ENCODE data around the gene HAP1. TPM values are rescaled to one million over a fixed set of nuclear protein-coding genes. Genes with fewer than 3 reads are reported as not detected.
"Not testable (repeated sequence)": the region's sequence is repeated elsewhere in the genome, so short reads cannot be mapped to it uniquely, and the experiment has no call there.

HAP1 gene
- total RNA-seq, 1 donor from 2014 or later: 0.58 TPM

- Histone ChIP-seq H3K36me3 (peaks cover 54% of the 10 kb centered on the region), H3K4me1 (peaks cover 22% of the 10 kb centered on the region), H3K9me3 (no peaks in the 10 kb centered on the region), H3K4me3 (peak overlapping the region; percentile 81), H3K27ac (peak overlapping the region; percentile 100), H3K27me3 (no peaks in the 10 kb centered on the region)
- no peak for ATAC-seq
- intact Hi-C loops (cut with DNase I): no loop called here
- TF ChIP-seq CTCF (IDR thresholded peaks at IDR 0.05): peak; percentile 62
- DNase-seq: no peak
Measured at GRCh38 chr17:41689497-41690299, 44.7 kb downstream of the HAP1 start.

GRCh38 chr17:41688641-41689496 lies 45.6 kb downstream of the HAP1 start, which contains the start of gene EIF1:
EIF1 (plus strand) TSS chr17:41688885; CDS start chr17:41689039, 154 bp downstream.
- Histone ChIP-seq H3K36me3 (peaks cover 45% of the 10 kb centered on the region), H3K4me1 (peaks cover 22% of the 10 kb centered on the region), H3K27me3 (no peaks in the 10 kb centered on the region), H3K27ac (peak within 1 kb of the TSS; percentile 100), H3K9me3 (no peaks in the 10 kb centered on the region), H3K4me3 (peak within 1 kb of the TSS; percentile 81)
- DNase-seq (peak; percentile 100), ATAC-seq (peak; percentile 90)
- intact Hi-C loops (cut with DNase I): no loop called here
- no peak for TF ChIP-seq CTCF (IDR thresholded peaks at IDR 0.05)

GRCh38 chr17:41687828-41688640 lies 46.4 kb downstream of the HAP1 start:
- Histone ChIP-seq H3K9me3 (no peaks in the 10 kb centered on the region), H3K36me3 (peaks cover 37% of the 10 kb centered on the region), H3K4me3 (peak overlapping the region; percentile 81), H3K4me1 (peaks cover 22% of the 10 kb centered on the region), H3K27me3 (no peaks in the 10 kb centered on the region), H3K27ac (peak overlapping the region; percentile 100)
- intact Hi-C loops (cut with DNase I): no loop called here
- peak; percentile 35 for TF ChIP-seq CTCF (IDR thresholded peaks at IDR 0.05)
- ATAC-seq: peak; percentile 0
- peak; percentile 74 for DNase-seq

- ATAC-seq: no peak
- Histone ChIP-seq H3K4me1 (peaks cover 13% of the 10 kb centered on the region), H3K9me3 (no peaks in the 10 kb centered on the region), H3K36me3 (peaks cover 20% of the 10 kb centered on the region), H3K4me3 (no peak overlapping the region), H3K27ac (no peak overlapping the region), H3K27me3 (no peaks in the 10 kb centered on the region)
- no peak for TF ChIP-seq CTCF (IDR thresholded peaks at IDR 0.05)
- no peak for DNase-seq
- intact Hi-C loops (cut with DNase I): no loop called here
Measured at GRCh38 chr17:41686281-41686680, 48.2 kb downstream of the HAP1 start.

- H3K9me3 ChIP-seq; H3K4me3 ChIP-seq; ATAC-seq; H3K27ac ChIP-seq; H3K27me3 ChIP-seq; H3K4me1 ChIP-seq; DNase-seq; intact Hi-C loops (cut with DNase I): not testable (repeated sequence)
- H3K36me3 ChIP-seq: peaks cover 14% of the 10 kb centered on the region
Measured at GRCh38 chr17:41685753-41686152, 48.7 kb downstream of the HAP1 start.

All from upper lobe of right lung (tissue), 1 donor.